GM12878 (cell line): ENCODE measurements around the gene AKT3. TPM values are rescaled to one million over a fixed set of nuclear protein-coding genes. Genes with fewer than 3 reads are reported as not detected.

Experiments used
- ATAC-seq: fragments of 200-7000 bp; cut with Tn5 transposase; 3 replicates; pipeline ENCODE4 v1.9.1; 2020; ENCODE audit warnings: mild to moderate bottlenecking, moderate library complexity
- BruUV-seq: library from RNA; stranded (reverse); fragments of 400-500 nt; replicated peaks from 2 replicates; lab custom pipeline; 2021; lab: Mats Ljungman, UMichigan
- CTCF ChIA-PET: fragments of 300-600 bp; sonication (Branson Sonifier 250); formaldehyde crosslinking; extraction: SDS; loops from one replicate; lab custom pipeline; 2021; ENCODE audit warnings: inconsistent platforms; lab: Yijun Ruan, JAX
- POLR2A ChIA-PET: fragments of 350-600 bp; formaldehyde crosslinking; extraction: SDS; loops from one replicate; lab custom pipeline; 2021; ENCODE audit warnings: inconsistent platforms; lab: Charles Lee
- RAD21 ChIA-PET: fragments of 300-600 bp; sonication (Branson Sonifier 250); formaldehyde crosslinking; loops from one replicate; lab custom pipeline; 2023; ENCODE audit warnings: antibody characterized with exemption; ENCODE audit not compliant: unreplicated experiment; lab: Charles Lee
- SMC1A ChIA-PET: fragments of 300-600 bp; sonication (Branson Sonifier 250); formaldehyde crosslinking; loops from one replicate; lab custom pipeline; 2023; ENCODE audit not compliant: unreplicated experiment, uncharacterized antibody; lab: Charles Lee
- DNase-seq: peaks from one replicate; pipeline ENCODE4 v3.0.0-alpha.2; 2011; ENCODE audit warnings: low read depth, low spot score
- FAIRE-seq: peaks from 3 replicates; lab custom pipeline; 2011; peaks lifted over from hg19 to GRCh38; lab: Jason Lieb, UNC
- H2AFZ ChIP-seq: 2 replicates; pipeline ENCODE4 v1.6.0; 2011; ENCODE audit warnings: low read depth, low read length, control low read depth; ENCODE audit not compliant: control insufficient read depth
- H3K27ac ChIP-seq: 2 replicates; pipeline ENCODE4 v1.5.1; 2011; ENCODE audit warnings: control low read depth; ENCODE audit not compliant: control insufficient read depth, insufficient read depth
- H3K27me3 ChIP-seq, 2 experiments: replicated peaks in 1 of 2; 2 replicates each; pipeline versions ENCODE4 v1.6.0 to v1.6.1; 2011; ENCODE audit warnings: low read length in 1 of 2; ENCODE audit not compliant: control insufficient read depth in 2 of 2, insufficient read depth in 2 of 2
- H3K36me3 ChIP-seq, 2 experiments: 2 replicates each; pipeline ENCODE4 v1.5.1; 2011; ENCODE audit warnings: low read length in 1 of 2; ENCODE audit not compliant: control insufficient read depth in 2 of 2, insufficient read depth in 2 of 2
- H3K4me1 ChIP-seq: 2 replicates; pipeline ENCODE4 v1.6.1; 2011; ENCODE audit warnings: mild to moderate bottlenecking, low read length, moderate library complexity, mixed read lengths; ENCODE audit not compliant: control insufficient read depth, insufficient read depth
- H3K4me2 ChIP-seq: 2 replicates; pipeline ENCODE4 v1.6.0; 2011; ENCODE audit warnings: control low read depth; ENCODE audit not compliant: control insufficient read depth, insufficient read depth
- H3K4me3 ChIP-seq: fragments of 200-600 bp; sonication (generic); 2 replicates; pipeline ENCODE4 v1.5.1; 2016
- H3K79me2 ChIP-seq: 2 replicates; pipeline ENCODE4 v1.6.0; 2011; ENCODE audit warnings: low read length; ENCODE audit not compliant: control insufficient read depth, insufficient read depth
- H3K9ac ChIP-seq: 2 replicates; pipeline ENCODE4 v1.8.0; 2011; ENCODE audit warnings: low read length, control low read depth, mixed read lengths; ENCODE audit not compliant: control insufficient read depth, insufficient read depth
- H3K9me3 ChIP-seq: replicated peaks from 3 replicates; pipeline ENCODE4 v1.5.1; 2011; ENCODE audit warnings: mild to moderate bottlenecking, low read length; ENCODE audit not compliant: control insufficient read depth, insufficient read depth
- H4K20me1 ChIP-seq: 2 replicates; pipeline ENCODE4 v1.6.0; 2011; ENCODE audit not compliant: control insufficient read depth, insufficient read depth
- EED ChIP-seq: sonication (generic); IDR thresholded peaks from 2 replicates; pipeline ENCODE4 v1.6.1; 2016; ENCODE audit warnings: antibody characterized with exemption, low read depth
- EGR1 ChIP-seq, 2 experiments: IDR thresholded peaks; 1 replicate in 1 of 2; 2 replicates in 1 of 2; pipeline ENCODE4 v1.6.1; 2011 to 2012; ENCODE audit warnings: low read depth in 2 of 2, low read length in 2 of 2, borderline replicate concordance in 1 of 2, mild to moderate bottlenecking in 1 of 2, moderate library complexity in 1 of 2
- KLF5 ChIP-seq: fragments of 450-650 bp; IDR thresholded peaks from 2 replicates; pipeline ENCODE4 v1.6.1; 2014; ENCODE audit warnings: mild to moderate bottlenecking; ENCODE audit not compliant: partially characterized antibody
- POLR2A ChIP-seq: IDR thresholded peaks from 2 replicates; pipeline ENCODE4 v1.6.1; 2011; ENCODE audit warnings: low read depth, mild to moderate bottlenecking, low read length
- RUNX3 ChIP-seq: IDR thresholded peaks from 2 replicates; pipeline ENCODE4 v1.6.1; 2012; ENCODE audit warnings: low read length, inconsistent platforms
- WGBS: methylation state at CpG from one replicate; pipeline ENCODE4 v1.1.6; 2016; ENCODE audit warnings: low lambda C conversion rate; ENCODE audit not compliant: insufficient replicate concordance, insufficient coverage; ENCODE audit errors: missing lambda C conversion rate; 5-methylcytosine and 5-hydroxymethylcytosine counted together
- in situ Hi-C: fragments of 300-500 bp; cut with MboI; formaldehyde crosslinking; loops from 9 replicates; pipeline ENCODE4 v1.14.3; 2018; ENCODE audit warnings: mixed read lengths
- intact Hi-C: fragments of 100-400 bp; cut with micrococcal nuclease; formaldehyde crosslinking; loops from one replicate; pipeline ENCODE4 v1.14.2; 2022; ENCODE audit not compliant: unreplicated experiment
- polyA plus RNA-seq, 11 experiments: library from polyadenylated mRNA; depleted of rRNA in 4 of 11; unstranded in 6 of 11; stranded (reverse) in 5 of 11; fragments of >200 nt; fragmentation: Nextera tagmentation in 4 of 11; fragmentation: Illumina TruSeq in 1 of 11; extraction: Ambion mirVana in 4 of 11; extraction: Trizol in 1 of 11; gene quantifications; 1 replicate in 1 of 11; 2 replicates in 10 of 11; pipeline versions ENCODE4 v1.2.1 to v1.2.3, GENCODE V29; 2011 to 2016; ENCODE audit warnings: inconsistent platforms in 2 of 11, missing spikeins in 2 of 11, low read depth in 1 of 11
- total RNA-seq, 4 experiments: library from RNA; depleted of rRNA in 3 of 4; stranded (reverse); fragments of >200 nt in 3 of 4; fragmentation: Illumina TruSeq in 1 of 4; extraction: Trizol in 1 of 4; gene quantifications; 2 replicates each; pipeline versions ENCODE4 v1.2.1 to v1.2.3, GENCODE V29; 2013 to 2021
- TF ChIP-seq, protein P1 (sequence below): IDR thresholded peaks from 2 replicates; pipeline ENCODE4 v1.6.1; 2012; ENCODE audit warnings: low read depth, low read length, improper control_type of control experiment

Gene AKT3
- total and polyA plus RNA-seq, 10 of the 15 experiments (the other 5 are each of a cell fraction or from before 2014, with no cell fraction given): 0.03 to 0.56 (median 0.19) TPM

DNA sequence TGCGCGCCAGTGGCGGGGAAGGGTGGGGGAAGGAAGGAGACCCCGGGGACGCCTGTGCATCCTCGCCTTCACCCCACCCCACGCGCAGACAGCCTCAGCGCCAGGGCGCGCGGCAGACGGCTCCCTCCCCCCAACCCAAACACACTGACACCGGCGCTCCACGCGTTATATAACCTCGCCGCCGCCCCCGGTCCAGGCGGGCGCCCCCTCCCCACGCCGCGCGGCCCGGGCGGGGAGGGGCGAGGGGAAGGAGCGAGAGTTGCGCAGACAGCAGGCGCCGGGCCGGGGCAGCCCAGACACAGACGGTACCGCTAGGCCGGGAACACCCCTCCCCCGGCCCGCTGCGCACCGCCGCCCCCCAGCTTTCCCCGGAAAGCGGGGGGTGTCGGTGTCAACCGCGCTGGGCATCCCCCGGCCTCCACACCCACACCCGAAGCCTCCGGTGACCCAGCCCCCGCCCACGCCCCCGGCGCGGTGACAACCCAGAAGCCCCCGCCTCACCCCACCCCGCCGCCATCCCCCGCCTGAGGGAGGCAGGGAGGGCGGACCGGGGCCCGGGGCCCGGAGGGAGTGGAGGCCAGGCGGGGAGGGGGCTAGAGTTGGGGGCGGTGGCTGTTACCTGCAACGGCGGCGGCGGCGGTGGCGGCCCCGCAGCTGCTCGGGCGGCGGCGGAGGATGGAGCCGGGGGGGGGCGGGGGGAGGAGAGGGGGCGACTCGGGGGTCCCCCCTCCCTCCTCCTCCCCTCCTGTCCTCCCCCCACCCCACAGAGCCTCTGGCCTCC is 432 bp downstream of the AKT3 start:
- TF ChIP-seq POLR2A: peak; percentile 47; the same call in 1 of the 2 replicates
- no peak for TF ChIP-seq KLF5
- peak; percentile 56; the same call in 1 of the 2 replicates for TF ChIP-seq RUNX3
- peak in 1 of 2 experiments; percentile 84; a peak in 2 of 3 replicates for TF ChIP-seq EGR1 (IDR thresholded peaks at IDR 0.05; ENCODE audit: borderline replicate concordance in 1 of 2, low read depth in 2 of 2, low read length in 2 of 2)
- no peak for TF ChIP-seq EED
- TF ChIP-seq, protein P1, sequence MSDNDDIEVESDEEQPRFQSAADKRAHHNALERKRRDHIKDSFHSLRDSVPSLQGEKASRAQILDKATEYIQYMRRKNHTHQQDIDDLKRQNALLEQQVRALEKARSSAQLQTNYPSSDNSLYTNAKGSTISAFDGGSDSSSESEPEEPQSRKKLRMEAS: 0 out of 2 replicates have a peak, but pooled peaks have one; percentile 31
- DNase-seq (no peak), FAIRE-seq (no peak), ATAC-seq (peak; percentile 18)
- Histone ChIP-seq H3K4me2 (peak overlapping the region; percentile 40), H3K9me3 (no peaks in the 10 kb centered on the region), H2AFZ (peak overlapping the region; percentile 29), H3K79me2 (no peaks in the 10 kb centered on the region; the same call in 1 of the 2 replicates), H3K27me3 (no peaks in the 10 kb centered on the region; a peak in 1 of 4 replicates), H4K20me1 (no peaks in the 10 kb centered on the region), H3K4me1 (0 out of 2 replicates have a peak, but pooled peaks cover 7% of the 10 kb centered on the region), H3K27ac (no peak overlapping the region), H3K36me3 (no peaks in the 10 kb centered on the region), H3K4me3 (peak overlapping the region; percentile 75), H3K9ac (peak overlapping the region; percentile 34; the same call in 1 of the 2 replicates)
- WGBS: 0% methylated on average over 10 of the region's 81 CpGs
- SMC1A ChIA-PET: no interaction called here
- in situ Hi-C loops: no loop called here
- intact Hi-C loops: no loop called here
- no TSS peak for BruUV-seq
- CTCF ChIA-PET: no interaction called here
- RAD21 ChIA-PET: no interaction called here
- POLR2A ChIA-PET: no interaction called here
